Right cardiac atrium (tissue), 5 donors: ENCODE results near the gene SRM. TPM values are rescaled to one million over a fixed set of nuclear protein-coding genes. Genes with fewer than 3 reads are reported as not detected.

Source experiments
- polyA plus RNA-seq: library from polyadenylated mRNA; stranded (reverse); fragments of 200-250 nt; gene quantifications from one replicate; pipeline ENCODE4 v1.2.3, GENCODE V29; 2013
- total RNA-seq, 4 donors: library from RNA; stranded (reverse); fragmentation: NEBNext Ultra II Directional; extraction: Animal tissue kit (Norgen Biotek cat#: 25700); gene quantifications; one replicate each; pipeline ENCODE4 v1.2.1, GENCODE V29; 2021
- donor health status: healthy with polysubstance abuse.
- donor health status: DM: no; HTN: yes; CAD: no.
- donor health status: DM: no; HTN: no; CAD: no.
- donor health status: DM: no; HTN: yes; CAD: no; lungs with severe emphysema.
- donor health status: DM: yes; HTN: yes; CAD: no.

Gene SRM
- total and polyA plus RNA-seq, 5 donors: 43.6 to 72.6 (median 62.2) TPM

Other genes starting within 250 kb of the SRM start
- 100 to 1,000 TPM in 2 of 4 donors, 10 to 100 TPM in 2; 78.7 to 137 (median 109) TPM for gene TARDBP, start 47.4 kb downstream of the SRM start, total RNA-seq
- gene TARDBP, start 47.4 kb downstream of the SRM start, polyA plus RNA-seq: 113 TPM
- gene MASP2, start 12.8 kb downstream of the SRM start, total RNA-seq: not detected
- gene MASP2, start 12.8 kb downstream of the SRM start, polyA plus RNA-seq: not detected
- 10 to 100 TPM; 21.8 to 25.7 (median 22.3) TPM for gene EXOSC10, start 39.9 kb upstream of the SRM start, total RNA-seq
- 20.1 TPM for gene EXOSC10, start 39.9 kb upstream of the SRM start, polyA plus RNA-seq
- gene ANGPTL7, start 129.3 kb upstream of the SRM start, total RNA-seq: 1 to 10 TPM; 1.4 to 4.5 (median 2.8) TPM
- 3.7 TPM for gene ANGPTL7, start 129.3 kb upstream of the SRM start, polyA plus RNA-seq
- gene MTOR, start 202.5 kb upstream of the SRM start, total RNA-seq: 10 to 100 TPM; 26.6 to 35.5 (median 28.6) TPM
- gene MTOR, start 202.5 kb upstream of the SRM start, polyA plus RNA-seq: 19.2 TPM
- 10 to 100 TPM in 3 of 4 donors, 1 to 10 TPM in 1; 8.7 to 12.8 (median 11.8) TPM for gene UBIAD1, start 213.2 kb upstream of the SRM start, total RNA-seq
- 7.5 TPM for gene UBIAD1, start 213.2 kb upstream of the SRM start, polyA plus RNA-seq